ENCODE data around the gene OR6B1.
A peak's percentile ranks its signal among the peaks of the same experiment; 100 is the strongest.
"Not testable (repeated sequence)": the region's sequence is repeated elsewhere in the genome, so short reads cannot be mapped to it uniquely, and the experiment has no call there.

Gene OR6B1

GRCh38 chr7:143979998-143980397 is 20.1 kb upstream of the OR6B1 start:
- Mint-ChIP-seq H3K27me3 (peaks cover 35% of the 10 kb centered on the region), H3K9me3 (no peaks in the 10 kb centered on the region), H3K36me3 (ENCODE audit: insufficient read depth) (no peaks in the 10 kb centered on the region), H3K27ac (ENCODE audit: low read depth) (no peak overlapping the region), H3K4me3 (no peak overlapping the region), H3K4me1 (no peaks in the 10 kb centered on the region)
- ATAC-seq (replicated peaks; ENCODE audit: extremely low read depth, poor library complexity, severe bottlenecking), result no peak
- DNase-seq (ENCODE audit: low spot score in 2 of 2), result no peak

- Mint-ChIP-seq H3K27ac (ENCODE audit: low read depth) (no peak overlapping the region), H3K4me3 (no peak overlapping the region), H3K36me3 (ENCODE audit: insufficient read depth) (no peaks in the 10 kb centered on the region), H3K4me1 (no peaks in the 10 kb centered on the region), H3K27me3 (peaks cover 31% of the 10 kb centered on the region), H3K9me3 (no peaks in the 10 kb centered on the region)
- ATAC-seq (replicated peaks; ENCODE audit: extremely low read depth, poor library complexity, severe bottlenecking) (no peak), DNase-seq (ENCODE audit: low spot score in 2 of 2) (no peak)
These were observed 19.2 kb upstream of the OR6B1 start for GRCh38 chr7:143980746-143981510.

- Mint-ChIP-seq H3K4me1 (peaks cover 15% of the 10 kb centered on the region), H3K27me3 (peaks cover 24% of the 10 kb centered on the region), H3K9me3 (no peaks in the 10 kb centered on the region), H3K27ac (ENCODE audit: low read depth) (no peak overlapping the region), H3K36me3 (ENCODE audit: insufficient read depth) (no peaks in the 10 kb centered on the region), H3K4me3 (no peak overlapping the region)
- DNase-seq (ENCODE audit: low spot score in 2 of 2), result no peak
- ATAC-seq (replicated peaks; ENCODE audit: extremely low read depth, poor library complexity, severe bottlenecking), result no peak
These were observed 16.2 kb upstream of the OR6B1 start for GRCh38 chr7:143983960-143984359.

GRCh38 chr7:143987513-143987912 is 12.6 kb upstream of the OR6B1 start:
- Mint-ChIP-seq H3K9me3 (peaks cover 9% of the 10 kb centered on the region), H3K4me3 (no peak overlapping the region), H3K27ac (ENCODE audit: low read depth) (peak overlapping the region; percentile 18), H3K27me3 (peaks cover 24% of the 10 kb centered on the region), H3K36me3 (ENCODE audit: insufficient read depth) (no peaks in the 10 kb centered on the region), H3K4me1 (peaks cover 15% of the 10 kb centered on the region)
- ATAC-seq (replicated peaks; ENCODE audit: extremely low read depth, poor library complexity, severe bottlenecking), result no peak
- DNase-seq (ENCODE audit: low spot score in 2 of 2), result no peak

- DNase-seq (ENCODE audit: low spot score in 2 of 2) (no peak), ATAC-seq (replicated peaks; ENCODE audit: extremely low read depth, poor library complexity, severe bottlenecking) (no peak)
- H3K4me1 Mint-ChIP-seq, result peaks cover 15% of the 10 kb centered on the region
- peaks cover 32% of the 10 kb centered on the region for H3K27me3 Mint-ChIP-seq
- no peak overlapping the region for H3K4me3 Mint-ChIP-seq
- H3K36me3 Mint-ChIP-seq (ENCODE audit: insufficient read depth), result no peaks in the 10 kb centered on the region
- peaks cover 9% of the 10 kb centered on the region for H3K9me3 Mint-ChIP-seq
- H3K27ac Mint-ChIP-seq (ENCODE audit: low read depth), result no peak overlapping the region
These were observed 11.0 kb upstream of the OR6B1 start for GRCh38 chr7:143988976-143989745.

GRCh38 chr7:143992670-143993069 is 7.5 kb upstream of the OR6B1 start:
- no peak overlapping the region for H3K27ac Mint-ChIP-seq (ENCODE audit: low read depth)
- H3K9me3 Mint-ChIP-seq, result peaks cover 9% of the 10 kb centered on the region
- H3K4me3 Mint-ChIP-seq, result no peak overlapping the region
- no peaks in the 10 kb centered on the region for H3K36me3 Mint-ChIP-seq (ENCODE audit: insufficient read depth)
- ATAC-seq (replicated peaks; ENCODE audit: extremely low read depth, poor library complexity, severe bottlenecking) (no peak), DNase-seq (ENCODE audit: low spot score in 2 of 2) (no peak)
- H3K27me3 Mint-ChIP-seq, result peaks cover 56% of the 10 kb centered on the region
- H3K4me1 Mint-ChIP-seq, result peaks cover 2% of the 10 kb centered on the region

GRCh38 chr7:143993924-143994323 is 6.2 kb upstream of the OR6B1 start:
- Mint-ChIP-seq H3K27me3 (peaks cover 56% of the 10 kb centered on the region), H3K4me3 (no peak overlapping the region), H3K36me3 (ENCODE audit: insufficient read depth) (no peaks in the 10 kb centered on the region), H3K27ac (ENCODE audit: low read depth) (no peak overlapping the region), H3K9me3 (peaks cover 9% of the 10 kb centered on the region), H3K4me1 (no peaks in the 10 kb centered on the region)
- DNase-seq (ENCODE audit: low spot score in 2 of 2) (no peak), ATAC-seq (replicated peaks; ENCODE audit: extremely low read depth, poor library complexity, severe bottlenecking) (no peak)

- DNase-seq (ENCODE audit: low spot score in 2 of 2), result no peak
- Mint-ChIP-seq H3K27me3 (peaks cover 26% of the 10 kb centered on the region), H3K4me1 (no peaks in the 10 kb centered on the region), H3K4me3 (no peak overlapping the region), H3K27ac (ENCODE audit: low read depth) (no peak overlapping the region), H3K9me3 (no peaks in the 10 kb centered on the region), H3K36me3 (ENCODE audit: insufficient read depth) (no peaks in the 10 kb centered on the region)
- ATAC-seq (replicated peaks; ENCODE audit: extremely low read depth, poor library complexity, severe bottlenecking), result no peak
These were observed 1.4 kb downstream of the OR6B1 start for GRCh38 chr7:144001543-144001942.

GRCh38 chr7:144004703-144005102 is 4.6 kb downstream of the OR6B1 start:
- DNase-seq (ENCODE audit: low spot score in 2 of 2), result no peak
- H3K4me1 Mint-ChIP-seq, result no peaks in the 10 kb centered on the region
- no peak for ATAC-seq (replicated peaks; ENCODE audit: extremely low read depth, poor library complexity, severe bottlenecking)

GRCh38 chr7:144006029-144006691 is 6.0 kb downstream of the OR6B1 start:
- Mint-ChIP-seq H3K4me3 (no peak overlapping the region), H3K27ac (ENCODE audit: low read depth) (no peak overlapping the region), H3K27me3 (peaks cover 49% of the 10 kb centered on the region), H3K9me3 (peaks cover 6% of the 10 kb centered on the region), H3K36me3 (ENCODE audit: insufficient read depth) (no peaks in the 10 kb centered on the region), H3K4me1 (no peaks in the 10 kb centered on the region)
- no peak for DNase-seq (ENCODE audit: low spot score in 2 of 2)
- ATAC-seq (replicated peaks; ENCODE audit: extremely low read depth, poor library complexity, severe bottlenecking), result no peak

More at GRCh38 chr7:144004703-144005102, 4.6 kb downstream of the OR6B1 start:
- no peaks in the 10 kb centered on the region for H3K36me3 Mint-ChIP-seq (ENCODE audit: insufficient read depth)
- no peak overlapping the region for H3K27ac Mint-ChIP-seq (ENCODE audit: low read depth)
- no peak overlapping the region for H3K4me3 Mint-ChIP-seq
- peaks cover 42% of the 10 kb centered on the region for H3K27me3 Mint-ChIP-seq
- peaks cover under 1% of the 10 kb centered on the region for H3K9me3 Mint-ChIP-seq

- DNase-seq (ENCODE audit: low spot score in 2 of 2) (no peak), ATAC-seq (replicated peaks; ENCODE audit: extremely low read depth, poor library complexity, severe bottlenecking) (no peak)
- H3K4me1 Mint-ChIP-seq, result no peaks in the 10 kb centered on the region
- peaks cover 49% of the 10 kb centered on the region for H3K27me3 Mint-ChIP-seq
- H3K9me3 Mint-ChIP-seq, result peaks cover 6% of the 10 kb centered on the region
- H3K27ac Mint-ChIP-seq (ENCODE audit: low read depth), result no peak overlapping the region
- no peak overlapping the region for H3K4me3 Mint-ChIP-seq
- no peaks in the 10 kb centered on the region for H3K36me3 Mint-ChIP-seq (ENCODE audit: insufficient read depth)
These were observed 6.5 kb downstream of the OR6B1 start for GRCh38 chr7:144006692-144007042.

GRCh38 chr7:144009361-144009760 is 9.2 kb downstream of the OR6B1 start:
- ATAC-seq (replicated peaks; ENCODE audit: extremely low read depth, poor library complexity, severe bottlenecking), result no peak
- peaks cover 6% of the 10 kb centered on the region for H3K9me3 Mint-ChIP-seq
- peaks cover 68% of the 10 kb centered on the region for H3K27me3 Mint-ChIP-seq
- H3K36me3 Mint-ChIP-seq (ENCODE audit: insufficient read depth), result no peaks in the 10 kb centered on the region
- H3K27ac Mint-ChIP-seq (ENCODE audit: low read depth), result no peak overlapping the region
- H3K4me1 Mint-ChIP-seq, result no peaks in the 10 kb centered on the region
- no peak overlapping the region for H3K4me3 Mint-ChIP-seq
- DNase-seq (ENCODE audit: low spot score in 2 of 2), result no peak

- H3K27me3 Mint-ChIP-seq, result peaks cover 69% of the 10 kb centered on the region
- H3K27ac Mint-ChIP-seq (ENCODE audit: low read depth); H3K4me3 Mint-ChIP-seq; DNase-seq (ENCODE audit: low spot score in 2 of 2); H3K36me3 Mint-ChIP-seq (ENCODE audit: insufficient read depth); ATAC-seq (replicated peaks; ENCODE audit: extremely low read depth, poor library complexity, severe bottlenecking); H3K4me1 Mint-ChIP-seq; H3K9me3 Mint-ChIP-seq: not testable (repeated sequence)
These were observed 9.9 kb downstream of the OR6B1 start for GRCh38 chr7:144010061-144010460.

Measured in central memory CD8-positive, alpha-beta T cell (primary cell).